Central memory CD4-positive, alpha-beta T cell (primary cell): ENCODE data around the gene RBKS.
"Not testable (repeated sequence)": the region's sequence is repeated elsewhere in the genome, so short reads cannot be mapped to it uniquely, and the experiment has no call there.

Source experiments
- DNase-seq: peaks from one replicate; pipeline ENCODE4 v3.0.0; 2022

RBKS gene

GRCh38 chr2:27904405-27904665 lies 14.1 kb upstream of the RBKS start:
- no peak for DNase-seq

GRCh38 chr2:27903649-27904404 lies 13.6 kb upstream of the RBKS start:
- no peak for DNase-seq

- DNase-seq: no peak
These were observed 12.8 kb upstream of the RBKS start for GRCh38 chr2:27903018-27903417.

GRCh38 chr2:27902098-27902497 lies 11.9 kb upstream of the RBKS start:
- DNase-seq: no peak

- no peak for DNase-seq
These were observed 11.0 kb upstream of the RBKS start for GRCh38 chr2:27901234-27901633.

GRCh38 chr2:27897717-27898116 lies 7.5 kb upstream of the RBKS start:
- no peak for DNase-seq

- peak; percentile 41 for DNase-seq
These were observed 2.8 kb upstream of the RBKS start for GRCh38 chr2:27893006-27893405.

GRCh38 chr2:27891673-27892105 lies 1.5 kb upstream of the RBKS start:
- no peak for DNase-seq

GRCh38 chr2:27890924-27891672 lies 911 bp upstream of the RBKS start:
- peak; percentile 94 for DNase-seq

GRCh38 chr2:27889774-27890145 lies 427 bp downstream of the RBKS start:
- DNase-seq: no peak

GRCh38 chr2:27888790-27889189 lies 1.4 kb downstream of the RBKS start:
- DNase-seq: no peak

GRCh38 chr2:27887830-27888229 lies 2.4 kb downstream of the RBKS start:
- no peak for DNase-seq

GRCh38 chr2:27887111-27887510 lies 3.1 kb downstream of the RBKS start:
- DNase-seq: no peak

GRCh38 chr2:27886322-27886721 lies 3.9 kb downstream of the RBKS start:
- no peak for DNase-seq

GRCh38 chr2:27885661-27886060 lies 4.5 kb downstream of the RBKS start:
- DNase-seq: no peak

GRCh38 chr2:27885234-27885633 lies 5.0 kb downstream of the RBKS start:
- no peak for DNase-seq

- no peak for DNase-seq
These were observed 5.6 kb downstream of the RBKS start for GRCh38 chr2:27884601-27885000.

- not testable (repeated sequence) for DNase-seq
These were observed 7.6 kb downstream of the RBKS start for GRCh38 chr2:27882584-27882922.

GRCh38 chr2:27881815-27882583 lies 8.2 kb downstream of the RBKS start:
- DNase-seq: not testable (repeated sequence)

GRCh38 chr2:27878825-27879224 lies 11.4 kb downstream of the RBKS start:
- no peak for DNase-seq

GRCh38 chr2:27875089-27875881 lies 14.9 kb downstream of the RBKS start:
- no peak for DNase-seq

- DNase-seq: no peak
These were observed 17.1 kb downstream of the RBKS start for GRCh38 chr2:27873091-27873490.

- no peak for DNase-seq
These were observed 18.4 kb downstream of the RBKS start for GRCh38 chr2:27871802-27872201.
